ENCODE measurements around the gene EEF1AKMT3.

The EEF1AKMT3 gene

GRCh38 chr12:57803319-57803893 is 31.0 kb downstream of the EEF1AKMT3 start:
- Histone ChIP-seq H3K9ac (ENCODE audit: low read depth, low read length, poor library complexity) (no peak overlapping the region), H2BK120ac (ENCODE audit: low read depth, low read length) (no peak overlapping the region), H3K27me3 (ENCODE audit: control insufficient read depth in 3 of 3, insufficient read depth in 3 of 3, low read depth in 1 of 3, low read length in 3 of 3) (no peaks in the 10 kb centered on the region), H3K4me2 (ENCODE audit: insufficient read depth, low read length, poor library complexity, severe bottlenecking) (no peak overlapping the region), H3K14ac (ENCODE audit: low read length) (no peak overlapping the region), H2BK5ac (ENCODE audit: low read length) (no peak overlapping the region), H3K4me1 (ENCODE audit: control insufficient read depth in 2 of 2, insufficient read depth in 1 of 2, low read depth in 1 of 2, low read length in 2 of 2) (no peaks in the 10 kb centered on the region), H3K4me3 (ENCODE audit: low read length in 2 of 2) (no peak overlapping the region), H3K27ac (replicated peaks; ENCODE audit: low read length) (no peak overlapping the region), H3K79me1 (ENCODE audit: low read depth, low read length) (no peaks in the 10 kb centered on the region), H4K91ac (ENCODE audit: low read depth, low read length, poor library complexity) (no peak overlapping the region), H4K8ac (ENCODE audit: low read depth, low read length) (no peak overlapping the region), H2BK15ac (ENCODE audit: low read length) (no peak overlapping the region), H3K9me3 (replicated peaks in 1 of 2; ENCODE audit: control insufficient read depth in 2 of 2, insufficient read depth in 1 of 2, low read depth in 1 of 2, low read length in 2 of 2) (no peaks in the 10 kb centered on the region), H3K4ac (ENCODE audit: low read length) (no peak overlapping the region), H2BK12ac (ENCODE audit: low read length) (no peak overlapping the region), H3K36me3 (replicated peaks in 1 of 2; ENCODE audit: control insufficient read depth in 2 of 2, insufficient read depth in 2 of 2, low read length in 2 of 2) (peaks cover 10 to 74% of the 10 kb centered on the region in 2 donors), H3K18ac (ENCODE audit: low read length) (no peak overlapping the region), H2AFZ (ENCODE audit: low read length) (no peak overlapping the region), H2AK5ac (ENCODE audit: low read depth, low read length) (no peak overlapping the region), H3K23ac (ENCODE audit: low read depth, low read length, poor library complexity) (no peak overlapping the region)
- DNase-seq (ENCODE audit: low spot score): no peak
- no CpG with 5 or more reads among the region's 9 CpGs for WGBS, 2 donors (ENCODE audit: extremely low coverage in 2 of 2, insufficient read length in 2 of 2, insufficient replicate concordance in 1 of 2)

DNA sequence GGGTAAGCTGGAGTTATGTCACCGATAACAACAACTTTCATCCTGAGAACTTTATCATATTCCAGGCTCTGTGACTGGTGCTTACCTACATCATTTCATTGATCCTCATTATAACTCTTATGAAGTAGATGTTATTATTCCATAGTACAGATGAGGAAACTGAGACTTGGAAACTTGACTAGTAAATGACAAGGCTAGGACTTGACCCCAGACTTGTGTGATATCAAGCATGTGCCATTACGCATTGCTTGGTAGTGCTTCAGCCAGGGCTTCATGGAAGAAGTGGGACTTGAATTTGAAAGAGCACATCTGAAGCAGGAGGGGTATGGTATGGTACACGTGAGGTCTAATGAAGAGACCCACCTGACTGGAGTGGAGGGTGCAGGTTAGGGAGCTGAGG is 34.3 kb downstream of the EEF1AKMT3 start:
- Histone ChIP-seq H3K9me3 (replicated peaks in 1 of 2; ENCODE audit: control insufficient read depth in 2 of 2, insufficient read depth in 1 of 2, low read depth in 1 of 2, low read length in 2 of 2) (no peaks in the 10 kb centered on the region), H3K9ac (ENCODE audit: low read depth, low read length, poor library complexity) (no peak overlapping the region), H3K4me1 (ENCODE audit: control insufficient read depth in 2 of 2, insufficient read depth in 1 of 2, low read depth in 1 of 2, low read length in 2 of 2) (no peaks in the 10 kb centered on the region), H3K4me3 (ENCODE audit: low read length in 2 of 2) (no peak overlapping the region), H2AK5ac (ENCODE audit: low read depth, low read length) (no peak overlapping the region), H4K8ac (ENCODE audit: low read depth, low read length) (no peak overlapping the region), H3K14ac (ENCODE audit: low read length) (no peak overlapping the region), H3K4ac (ENCODE audit: low read length) (no peak overlapping the region), H4K91ac (ENCODE audit: low read depth, low read length, poor library complexity) (no peak overlapping the region), H3K18ac (ENCODE audit: low read length) (no peak overlapping the region), H2BK12ac (ENCODE audit: low read length) (no peak overlapping the region), H2BK120ac (ENCODE audit: low read depth, low read length) (no peak overlapping the region), H3K4me2 (ENCODE audit: insufficient read depth, low read length, poor library complexity, severe bottlenecking) (no peak overlapping the region), H3K79me1 (ENCODE audit: low read depth, low read length) (no peaks in the 10 kb centered on the region), H3K23ac (ENCODE audit: low read depth, low read length, poor library complexity) (no peak overlapping the region), H3K27ac (replicated peaks; ENCODE audit: low read length) (no peak overlapping the region), H2BK15ac (ENCODE audit: low read length) (no peak overlapping the region), H3K27me3 (ENCODE audit: control insufficient read depth in 3 of 3, insufficient read depth in 3 of 3, low read depth in 1 of 3, low read length in 3 of 3) (no peaks in the 10 kb centered on the region), H3K36me3 (replicated peaks in 1 of 2; ENCODE audit: control insufficient read depth in 2 of 2, insufficient read depth in 2 of 2, low read length in 2 of 2) (peaks cover 12 to 72% of the 10 kb centered on the region in 2 donors), H2BK5ac (ENCODE audit: low read length) (no peak overlapping the region), H2AFZ (ENCODE audit: low read length) (no peak overlapping the region)
- no peak for DNase-seq (ENCODE audit: low spot score)
- WGBS, 2 donors (ENCODE audit: extremely low coverage in 2 of 2, insufficient read length in 2 of 2, insufficient replicate concordance in 1 of 2): no CpG with 5 or more reads among the region's 3 CpGs

GRCh38 chr12:57807285-57807684 is 34.9 kb downstream of the EEF1AKMT3 start:
- H2BK15ac ChIP-seq (ENCODE audit: low read length): no peak overlapping the region
- H2BK120ac ChIP-seq (ENCODE audit: low read depth, low read length): no peak overlapping the region
- no peaks in the 10 kb centered on the region for H3K4me1 ChIP-seq (ENCODE audit: control insufficient read depth in 2 of 2, insufficient read depth in 1 of 2, low read depth in 1 of 2, low read length in 2 of 2)
- H3K9ac ChIP-seq (ENCODE audit: low read depth, low read length, poor library complexity): no peak overlapping the region
- H3K79me1 ChIP-seq (ENCODE audit: low read depth, low read length): no peaks in the 10 kb centered on the region
- H3K18ac ChIP-seq (ENCODE audit: low read length): no peak overlapping the region
- H2BK12ac ChIP-seq (ENCODE audit: low read length): no peak overlapping the region
- H4K8ac ChIP-seq (ENCODE audit: low read depth, low read length): no peak overlapping the region
- no peak overlapping the region for H4K91ac ChIP-seq (ENCODE audit: low read depth, low read length, poor library complexity)
- peak overlapping the region in 1 of 2 donors; percentile 65 for H3K4me3 ChIP-seq (ENCODE audit: low read length in 2 of 2)
- no peak overlapping the region for H2AK5ac ChIP-seq (ENCODE audit: low read depth, low read length)
- H3K4me2 ChIP-seq (ENCODE audit: insufficient read depth, low read length, poor library complexity, severe bottlenecking): no peak overlapping the region
- H3K9me3 ChIP-seq (replicated peaks in 1 of 2; ENCODE audit: control insufficient read depth in 2 of 2, insufficient read depth in 1 of 2, low read depth in 1 of 2, low read length in 2 of 2): no peaks in the 10 kb centered on the region
- H3K4ac ChIP-seq (ENCODE audit: low read length): no peak overlapping the region
- no peak for DNase-seq (ENCODE audit: low spot score)
- WGBS, 2 donors (ENCODE audit: extremely low coverage in 2 of 2, insufficient read length in 2 of 2, insufficient replicate concordance in 1 of 2): no CpG with 5 or more reads among the region's 9 CpGs
- H3K27me3 ChIP-seq (ENCODE audit: control insufficient read depth in 3 of 3, insufficient read depth in 3 of 3, low read depth in 1 of 3, low read length in 3 of 3): no peaks in the 10 kb centered on the region
- no peak overlapping the region for H2BK5ac ChIP-seq (ENCODE audit: low read length)
- H2AFZ ChIP-seq (ENCODE audit: low read length): no peak overlapping the region
- no peak overlapping the region for H3K27ac ChIP-seq (replicated peaks; ENCODE audit: low read length)
- no peak overlapping the region for H3K23ac ChIP-seq (ENCODE audit: low read depth, low read length, poor library complexity)
- peaks cover 10 to 66% of the 10 kb centered on the region in 2 donors for H3K36me3 ChIP-seq (replicated peaks in 1 of 2; ENCODE audit: control insufficient read depth in 2 of 2, insufficient read depth in 2 of 2, low read length in 2 of 2)
- H3K14ac ChIP-seq (ENCODE audit: low read length): no peak overlapping the region

DNA sequence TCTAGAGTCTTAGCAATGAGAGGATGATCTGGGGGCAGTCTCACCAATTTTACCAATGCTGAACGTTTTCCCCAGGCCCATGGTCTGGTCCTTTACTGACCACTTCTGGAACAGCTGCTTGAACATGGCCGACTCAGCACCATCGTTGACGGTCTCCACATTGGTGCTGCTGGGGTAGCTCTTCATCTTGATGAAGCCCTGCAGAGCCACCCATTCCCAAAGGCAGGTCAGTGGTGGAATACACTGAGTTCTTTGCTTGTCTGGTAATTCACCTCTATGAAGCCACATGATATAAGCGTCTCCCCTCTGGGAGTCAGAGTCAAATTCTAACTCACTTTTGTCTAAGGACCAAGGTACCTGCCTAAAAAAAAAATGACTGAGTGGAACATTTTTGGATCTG is 35.9 kb downstream of the EEF1AKMT3 start:
- no peaks in the 10 kb centered on the region for H3K79me1 ChIP-seq (ENCODE audit: low read depth, low read length)
- no peak overlapping the region for H2BK120ac ChIP-seq (ENCODE audit: low read depth, low read length)
- no CpG with 5 or more reads among the region's 5 CpGs for WGBS, 2 donors (ENCODE audit: extremely low coverage in 2 of 2, insufficient read length in 2 of 2, insufficient replicate concordance in 1 of 2)

More for the DNA sequence above, 35.9 kb downstream of the EEF1AKMT3 start:
- Histone ChIP-seq H2AFZ (ENCODE audit: low read length) (no peak overlapping the region), H2AK5ac (ENCODE audit: low read depth, low read length) (no peak overlapping the region), H3K4me3 (ENCODE audit: low read length in 2 of 2) (no peak overlapping the region), H3K4ac (ENCODE audit: low read length) (no peak overlapping the region), H3K4me1 (ENCODE audit: control insufficient read depth in 2 of 2, insufficient read depth in 1 of 2, low read depth in 1 of 2, low read length in 2 of 2) (no peaks in the 10 kb centered on the region), H4K8ac (ENCODE audit: low read depth, low read length) (no peak overlapping the region), H3K27ac (replicated peaks; ENCODE audit: low read length) (no peak overlapping the region), H3K18ac (ENCODE audit: low read length) (no peak overlapping the region), H3K9ac (ENCODE audit: low read depth, low read length, poor library complexity) (no peak overlapping the region), H3K27me3 (ENCODE audit: control insufficient read depth in 3 of 3, insufficient read depth in 3 of 3, low read depth in 1 of 3, low read length in 3 of 3) (peaks cover 0 to 2% (median 0%) of the 10 kb centered on the region in 3 experiments), H2BK5ac (ENCODE audit: low read length) (no peak overlapping the region), H2BK15ac (ENCODE audit: low read length) (no peak overlapping the region), H3K9me3 (replicated peaks in 1 of 2; ENCODE audit: control insufficient read depth in 2 of 2, insufficient read depth in 1 of 2, low read depth in 1 of 2, low read length in 2 of 2) (no peaks in the 10 kb centered on the region), H3K36me3 (replicated peaks in 1 of 2; ENCODE audit: control insufficient read depth in 2 of 2, insufficient read depth in 2 of 2, low read length in 2 of 2) (peaks cover 11 to 56% of the 10 kb centered on the region in 2 donors), H4K91ac (ENCODE audit: low read depth, low read length, poor library complexity) (no peak overlapping the region), H2BK12ac (ENCODE audit: low read length) (no peak overlapping the region), H3K14ac (ENCODE audit: low read length) (no peak overlapping the region), H3K4me2 (ENCODE audit: insufficient read depth, low read length, poor library complexity, severe bottlenecking) (no peak overlapping the region), H3K23ac (ENCODE audit: low read depth, low read length, poor library complexity) (no peak overlapping the region)
- no peak for DNase-seq (ENCODE audit: low spot score)
